EH (cell line): ENCODE data around the gene TRABD.

Experiments used
- DNase-seq: peaks from one replicate; pipeline ENCODE4 v3.0.0-alpha.2; 2015; ENCODE audit warnings: low read depth

TRABD gene

DNA sequence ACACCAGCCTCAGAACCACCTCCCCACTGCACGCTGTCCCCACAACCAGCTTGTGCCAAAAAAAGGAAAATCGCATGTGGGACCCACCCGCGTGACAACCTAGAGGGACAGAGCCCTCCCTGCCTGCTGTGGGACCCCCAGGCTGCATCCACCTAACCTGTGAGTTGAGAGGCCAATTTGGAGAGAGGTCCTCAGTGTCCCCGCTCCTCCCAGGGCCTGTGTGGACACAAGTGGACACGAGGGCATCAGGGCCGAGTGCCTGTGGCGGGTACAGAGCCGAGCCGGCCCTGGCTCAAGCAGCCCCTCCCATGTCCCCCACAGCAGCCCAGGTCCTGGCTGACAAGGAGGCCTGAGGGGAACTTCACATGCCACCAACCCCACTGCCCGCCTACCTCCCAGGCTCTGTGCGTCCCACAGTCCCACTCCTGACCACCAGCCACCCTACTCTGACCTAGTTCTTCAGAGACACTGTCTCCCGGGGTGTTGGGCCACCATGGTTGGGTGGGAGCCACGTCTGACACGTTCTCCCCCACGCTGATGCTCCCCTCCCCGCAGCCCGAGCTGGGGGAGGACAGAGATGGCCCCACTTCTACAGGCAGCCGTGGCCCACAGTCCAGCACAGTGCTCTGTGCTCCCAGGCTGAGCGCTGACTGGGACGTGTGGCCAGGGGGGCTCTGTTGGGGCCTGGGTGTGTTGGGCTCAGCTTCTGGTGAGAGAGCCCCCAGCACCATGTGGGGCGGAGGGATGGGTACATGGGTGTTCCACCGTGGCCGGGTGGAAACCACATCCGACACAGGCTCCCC lies 34.3 kb downstream of the TRABD start:
- DNase-seq, result no peak

DNA sequence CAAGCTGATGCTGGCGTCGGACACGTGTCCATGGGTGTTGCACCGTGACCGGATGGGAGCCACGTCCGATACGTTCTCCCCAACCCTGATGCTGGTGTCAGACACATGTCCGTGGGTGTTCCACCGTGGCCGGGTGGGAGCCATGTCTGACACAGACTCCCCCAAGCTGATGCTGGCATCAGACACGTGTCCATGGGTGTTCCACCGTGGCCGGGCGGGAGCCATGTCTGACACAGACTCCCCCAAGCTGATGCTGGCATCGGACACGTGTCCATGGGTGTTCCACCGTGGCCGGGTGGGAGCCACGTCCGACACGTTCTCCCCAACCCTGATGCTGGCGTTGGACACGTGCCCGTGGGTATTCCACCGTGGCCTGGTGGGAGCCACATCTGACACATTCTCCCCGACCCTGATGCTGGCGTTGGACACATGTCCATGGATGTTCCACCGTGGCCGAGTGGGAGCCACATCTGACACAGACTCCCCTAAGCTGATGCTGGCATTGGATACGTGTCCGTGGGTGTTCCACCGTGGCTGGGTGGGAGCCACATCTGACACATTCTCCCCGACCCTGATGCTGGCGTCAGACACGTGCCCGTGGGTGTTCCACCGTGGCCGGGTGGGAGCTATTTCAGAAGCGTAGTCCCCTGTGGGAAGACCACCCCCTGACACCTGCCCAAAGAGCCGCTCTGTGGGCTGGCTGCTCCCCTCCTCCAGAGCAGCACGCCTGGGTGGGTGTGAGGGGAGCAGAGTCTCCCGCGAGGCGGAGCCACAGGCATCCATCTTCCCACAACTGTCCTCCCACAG lies 35.1 kb downstream of the TRABD start:
- no peak for DNase-seq

DNA sequence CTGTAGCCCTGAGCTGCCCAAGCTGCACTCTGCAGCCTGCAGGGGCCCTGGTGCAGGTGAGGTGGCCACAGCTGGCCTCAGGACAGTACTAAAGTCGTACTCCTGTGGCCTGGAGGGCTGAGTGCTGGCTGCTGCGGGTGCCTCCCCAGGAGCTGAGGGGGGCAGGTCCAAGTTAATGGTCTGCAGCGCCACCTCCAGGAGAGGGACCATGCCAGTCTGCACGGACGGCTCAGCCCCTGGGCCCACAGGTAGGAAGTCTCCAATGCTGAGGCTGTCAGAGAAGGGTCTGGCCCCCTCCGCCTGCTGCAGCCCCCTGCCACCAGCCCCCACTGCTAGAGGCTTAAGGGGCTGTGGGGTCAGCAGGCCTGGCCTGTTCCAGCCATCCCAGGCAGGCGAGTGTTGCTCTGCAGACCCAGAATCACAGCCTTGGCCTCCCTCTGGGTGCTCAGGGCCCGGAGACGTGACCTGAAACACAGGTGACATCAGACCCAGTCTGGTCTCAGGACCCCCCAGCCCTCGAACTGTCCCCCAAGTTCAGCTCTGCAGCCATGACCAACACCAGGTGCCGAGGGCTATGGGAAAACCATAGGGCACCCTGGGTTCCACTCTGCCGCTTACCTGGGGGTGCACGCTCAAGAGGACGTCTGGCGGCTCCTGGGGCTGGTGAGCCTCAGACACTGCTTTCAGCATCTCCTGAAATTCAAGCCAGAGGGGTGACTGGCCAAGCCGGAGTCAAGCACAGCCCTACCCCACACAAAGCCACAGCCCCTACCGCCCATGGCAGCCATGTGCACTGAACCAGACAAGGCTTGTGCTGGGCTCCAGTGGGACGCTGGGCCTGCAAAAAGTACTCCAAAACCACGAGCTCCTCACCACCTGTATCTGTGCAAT lies 35.9 kb downstream of the TRABD start:
- no peak for DNase-seq

DNA sequence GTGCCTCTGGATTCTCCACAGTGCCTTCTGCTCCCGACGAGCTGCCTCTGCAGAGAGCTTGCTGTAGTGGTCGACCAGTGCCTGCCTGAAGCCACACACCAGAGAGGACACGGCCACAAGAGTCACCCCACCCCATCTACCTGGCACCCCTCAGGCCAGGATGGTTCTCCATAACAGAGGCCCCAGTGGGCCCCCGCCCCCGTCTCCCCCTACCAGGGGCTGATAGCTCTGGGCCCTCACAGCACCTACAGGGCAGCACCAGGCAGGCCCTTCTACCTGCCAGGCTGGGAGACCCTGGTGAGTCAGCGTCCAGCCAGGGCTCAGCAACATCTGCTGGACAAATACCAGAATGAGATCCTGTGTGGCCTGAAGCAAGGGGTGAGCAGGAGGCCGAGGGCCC lies 36.8 kb downstream of the TRABD start:
- DNase-seq, result no peak

DNA sequence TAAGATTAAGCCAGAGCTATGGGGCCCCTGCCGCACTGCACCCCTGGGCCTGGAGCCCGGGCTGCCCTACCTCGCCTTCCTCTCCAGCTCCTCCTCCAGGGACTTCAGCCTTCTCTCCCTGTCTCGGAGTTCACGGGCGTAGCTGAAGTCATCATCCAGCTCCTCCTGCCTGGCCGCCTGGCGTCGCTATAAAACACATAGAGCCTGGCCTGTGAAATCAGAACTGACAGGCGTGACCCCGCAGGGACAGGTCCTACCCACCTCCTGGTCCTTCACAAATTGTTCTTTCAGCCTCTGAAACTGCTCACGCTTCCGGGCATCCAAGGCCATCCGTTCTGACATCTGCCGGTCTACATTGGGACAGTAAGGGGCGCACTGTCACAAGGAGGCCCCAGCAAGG lies 38.4 kb downstream of the TRABD start:
- no peak for DNase-seq

DNA sequence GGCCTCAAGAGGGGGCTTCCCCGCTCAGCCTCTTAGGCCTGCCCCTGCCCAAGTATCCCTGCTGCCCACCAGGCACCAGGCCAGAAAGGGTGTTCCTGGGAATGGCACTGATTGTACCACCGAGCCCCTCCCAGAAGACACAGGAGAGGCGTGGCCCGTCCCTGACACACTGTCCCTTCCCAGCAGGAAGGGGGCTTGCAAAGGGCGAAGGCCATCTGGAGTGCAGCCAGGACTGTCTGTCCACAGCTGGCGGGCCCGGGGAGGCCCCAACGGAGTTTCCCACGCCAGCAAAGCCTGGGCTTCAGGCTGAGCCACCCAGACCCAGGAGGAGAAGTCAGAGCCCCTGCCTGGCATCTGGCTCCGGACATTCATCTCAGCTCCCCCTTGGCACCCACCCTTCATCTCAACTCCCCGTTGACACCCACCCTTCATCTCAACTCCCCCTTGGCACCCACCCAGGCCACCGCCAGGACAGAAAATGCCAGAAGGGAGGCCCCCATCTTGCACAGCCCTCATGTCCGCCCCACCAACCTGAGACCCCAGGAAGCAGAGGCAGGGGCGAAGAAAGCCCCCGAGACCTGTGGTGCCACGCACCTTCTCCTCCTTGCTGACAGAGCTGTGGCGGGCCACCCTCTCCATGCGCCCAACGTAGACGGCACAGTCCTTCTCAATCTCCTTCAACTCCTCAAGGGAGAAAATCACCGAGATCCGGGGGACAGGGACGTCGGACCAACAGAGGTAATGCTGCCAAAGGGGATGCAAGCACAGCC lies 39.7 kb downstream of the TRABD start:
- DNase-seq, result no peak

DNA sequence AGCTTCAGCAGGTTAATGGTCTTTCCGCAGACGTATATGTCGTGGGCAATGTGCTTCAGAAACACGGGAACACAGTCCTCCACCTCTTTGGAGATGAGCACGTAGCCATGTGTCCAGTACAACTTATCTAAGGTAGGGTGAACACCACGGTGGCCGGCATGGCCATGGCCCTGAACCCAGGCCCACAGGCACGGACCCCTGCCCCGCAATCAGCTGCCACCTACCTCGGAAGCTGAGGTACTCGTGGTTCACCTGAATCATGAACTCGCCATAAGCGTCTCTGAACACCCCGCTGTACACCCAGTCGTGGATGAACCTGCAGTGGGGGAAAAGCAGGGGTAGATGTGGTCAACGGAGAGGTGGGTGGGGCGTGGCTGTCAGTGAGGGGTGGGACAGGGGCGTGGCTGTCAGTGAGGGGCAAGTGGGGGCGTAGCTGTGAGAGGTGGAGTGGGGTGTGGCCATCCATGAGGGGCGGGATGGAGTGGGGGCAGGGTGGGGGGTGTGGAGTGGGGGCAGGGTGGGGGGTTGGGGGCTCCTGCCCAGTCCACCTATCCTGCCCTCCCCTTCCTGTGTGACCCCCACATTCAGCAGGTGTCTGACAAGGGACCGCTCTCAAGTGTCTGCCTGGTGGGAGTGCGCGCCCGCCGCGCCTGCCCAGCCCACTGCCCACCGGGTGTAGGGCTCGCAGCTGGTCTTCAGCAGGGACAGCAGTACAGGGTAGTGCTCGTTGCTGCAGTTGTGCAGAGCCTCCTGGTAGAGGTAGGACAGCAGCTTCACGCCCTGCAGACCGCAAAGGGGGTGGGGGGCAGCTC lies 40.6 kb downstream of the TRABD start:
- no peak for DNase-seq

DNA sequence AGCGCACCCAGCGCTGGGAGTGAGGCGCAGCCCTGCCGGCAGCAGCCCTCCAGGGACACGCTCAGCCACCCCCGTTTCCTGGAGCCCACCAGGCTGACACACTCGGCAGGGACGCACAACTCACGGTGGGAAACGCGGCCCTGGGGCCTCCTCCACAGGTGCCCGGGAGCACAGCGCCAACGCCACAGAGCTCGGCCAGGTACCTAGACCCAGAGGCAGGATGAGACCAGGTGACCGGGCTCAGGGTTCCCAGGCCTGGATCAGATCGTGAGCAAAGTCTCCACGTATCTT lies 41.1 kb downstream of the TRABD start:
- DNase-seq, result no peak

DNA sequence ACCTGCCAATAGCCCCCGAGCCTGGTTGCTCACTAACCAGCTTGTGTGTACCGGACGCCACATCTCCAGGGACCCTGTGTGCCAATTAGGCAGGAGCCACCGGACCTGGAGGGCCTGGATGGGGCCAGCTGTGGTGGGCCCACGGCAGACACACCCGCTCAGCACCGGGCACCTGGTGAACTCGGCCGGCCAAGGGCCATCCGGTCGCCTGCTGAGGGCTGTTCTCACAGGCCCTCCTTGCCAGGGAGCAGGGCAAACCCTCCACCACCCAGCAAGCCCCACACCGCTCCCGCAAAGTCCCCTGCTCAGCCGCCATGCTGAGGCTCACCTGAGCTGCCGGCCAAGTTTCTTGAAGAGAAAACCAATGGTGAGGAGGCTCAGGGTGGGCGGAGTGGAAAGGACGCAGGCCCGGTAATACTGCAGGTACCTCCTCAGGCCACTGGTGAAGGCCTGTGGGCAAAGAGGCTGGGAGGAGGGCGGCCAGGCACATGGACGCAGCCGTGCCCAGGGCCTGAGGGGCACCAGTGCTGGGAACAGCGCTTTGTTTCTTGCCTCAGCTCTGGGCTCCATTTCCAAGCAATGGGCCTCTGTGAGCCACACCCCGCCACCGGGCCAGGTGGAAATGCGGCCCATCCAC lies 42.0 kb downstream of the TRABD start:
- no peak for DNase-seq

DNA sequence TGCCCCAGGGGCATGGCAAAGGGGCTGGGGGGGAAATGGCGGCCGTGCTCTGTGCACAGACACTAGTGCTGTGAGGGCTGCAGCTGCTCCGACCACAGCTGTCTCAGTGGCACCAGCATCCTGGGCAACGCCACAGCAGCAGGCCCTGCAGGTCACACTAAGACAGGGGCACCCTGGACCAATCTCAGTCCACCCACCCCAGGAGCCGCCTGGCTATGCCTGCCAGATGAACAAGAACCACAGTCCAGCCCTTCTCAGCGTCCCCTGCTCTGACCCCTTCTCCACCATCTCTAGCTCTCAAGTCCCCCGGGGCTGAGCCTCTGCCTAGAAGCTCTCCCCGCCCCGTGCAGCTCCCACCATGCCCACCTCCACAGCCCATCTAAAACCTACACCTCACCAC lies 42.7 kb downstream of the TRABD start:
- DNase-seq, result no peak

DNA sequence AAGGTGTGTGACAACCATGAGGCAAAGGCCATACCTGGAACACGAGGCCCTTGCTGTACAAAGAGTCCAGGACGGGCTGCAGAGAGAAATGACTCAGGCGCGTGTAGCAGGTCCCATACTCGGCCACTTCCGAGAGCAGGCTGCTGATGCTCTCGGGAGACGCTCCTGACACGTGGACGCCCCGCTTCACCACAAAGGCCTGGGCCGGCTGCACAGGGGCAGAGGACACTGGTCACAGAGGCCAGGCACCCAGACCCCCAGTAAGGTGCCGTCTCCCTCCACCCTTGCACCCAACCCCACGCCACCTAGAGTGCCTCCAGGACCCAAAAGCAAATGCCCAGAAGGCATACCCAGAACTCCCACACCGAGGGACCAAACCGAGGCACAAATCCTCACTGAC lies 43.7 kb downstream of the TRABD start:
- no peak for DNase-seq

DNA sequence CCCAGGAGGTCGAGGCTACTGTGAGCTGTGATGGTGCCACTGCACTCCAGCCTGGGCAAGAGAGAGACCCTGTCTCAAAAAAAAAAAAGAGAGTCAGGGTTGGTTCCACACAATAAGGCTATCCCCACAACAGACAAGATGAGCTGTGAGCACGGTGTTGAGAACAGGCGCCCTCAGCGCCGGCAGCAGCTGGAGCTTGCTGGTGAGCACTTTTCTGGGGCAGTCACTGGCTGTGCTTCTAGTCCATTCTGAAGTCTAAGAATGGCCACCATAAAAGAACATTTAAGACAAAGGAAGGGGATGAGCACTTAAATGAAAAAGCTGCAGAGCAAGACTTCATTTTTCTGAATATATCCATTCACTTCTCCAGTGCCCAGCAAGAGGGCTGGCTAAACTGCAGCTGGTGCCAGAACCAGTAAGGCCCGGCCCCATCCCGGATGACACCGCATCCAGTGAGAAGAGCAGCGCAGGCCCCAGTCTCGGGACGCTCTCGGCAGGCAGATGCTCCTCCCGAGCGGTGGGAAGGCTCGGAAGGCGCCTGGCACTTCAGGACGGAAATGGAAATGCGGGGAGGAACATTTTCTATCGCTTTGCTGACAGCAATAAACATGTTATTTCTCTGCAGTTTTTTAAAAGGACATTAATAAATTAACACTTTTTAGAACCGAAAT lies 46.9 kb downstream of the TRABD start:
- DNase-seq, result no peak

DNA sequence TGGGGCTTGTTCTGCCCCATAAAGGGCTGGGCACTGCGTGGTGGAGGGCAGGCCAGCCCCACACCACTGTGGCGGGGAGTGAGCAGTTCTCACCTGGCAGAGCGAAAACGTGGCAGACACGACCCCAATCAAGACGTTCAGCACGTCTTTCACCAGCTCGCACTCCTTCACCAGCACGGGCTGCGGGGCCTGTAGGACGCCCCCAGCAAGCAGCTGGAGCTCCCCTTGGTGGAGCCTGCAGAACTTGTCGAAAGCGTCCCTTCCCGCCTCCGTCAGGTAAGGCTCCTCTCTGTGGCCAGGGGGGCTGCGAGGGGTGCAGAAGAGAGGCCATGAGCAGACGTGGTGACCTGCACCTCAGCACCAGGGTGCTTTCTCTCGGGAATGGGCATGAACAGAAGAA lies 47.5 kb downstream of the TRABD start:
- DNase-seq, result no peak

DNA sequence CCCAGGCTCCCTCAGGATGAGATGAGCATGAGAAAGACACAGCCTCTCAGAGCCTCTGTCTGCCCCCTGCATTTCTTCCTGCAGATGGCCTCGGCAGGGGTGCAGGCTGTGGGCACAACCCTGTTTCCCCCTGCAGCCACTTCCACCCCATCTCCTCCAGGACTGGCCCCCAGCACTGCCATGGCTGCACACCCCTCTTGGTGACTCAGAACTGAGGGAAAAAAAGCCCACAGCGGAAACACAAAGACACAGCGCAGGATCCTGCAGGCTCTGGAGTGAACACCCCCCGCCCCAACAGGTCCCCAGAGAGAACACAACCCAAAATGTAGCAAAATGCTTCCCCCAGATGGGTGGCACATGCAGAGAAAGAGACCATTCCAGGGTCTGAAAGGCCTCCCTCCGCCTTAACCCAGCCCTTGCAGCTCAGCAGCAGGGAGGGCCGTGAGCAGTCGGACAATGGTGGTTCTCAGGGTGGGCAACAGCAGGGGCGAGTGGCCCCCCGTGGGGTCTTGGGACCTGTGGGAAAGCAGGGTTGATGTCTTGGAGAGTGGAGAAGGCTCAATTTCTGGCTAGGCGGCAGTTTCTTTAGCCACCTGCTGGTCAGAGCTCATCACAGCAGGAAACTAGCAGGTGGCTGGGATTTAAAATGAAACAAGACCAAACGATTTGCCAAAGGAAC lies 51.2 kb downstream of the TRABD start:
- no peak for DNase-seq

DNA sequence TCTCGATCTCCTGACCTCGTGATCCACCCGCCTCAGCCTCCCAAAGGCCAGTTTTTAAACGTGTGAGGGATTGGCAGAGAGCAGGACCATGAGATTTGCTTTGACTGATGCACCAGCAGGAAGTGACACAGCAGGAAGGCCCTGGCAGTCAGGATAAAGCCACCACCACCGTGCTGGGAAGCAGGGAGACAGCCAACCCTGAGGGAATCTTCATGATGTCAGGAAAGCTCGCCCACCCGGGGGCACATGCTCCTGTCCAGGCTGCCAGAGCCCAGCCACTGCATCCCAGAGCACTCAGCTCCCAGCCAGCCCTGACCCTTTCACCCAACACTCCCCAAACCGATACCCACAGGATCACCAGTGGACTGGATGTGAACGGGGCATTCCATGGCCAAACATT lies 53.0 kb downstream of the TRABD start:
- no peak for DNase-seq

DNA sequence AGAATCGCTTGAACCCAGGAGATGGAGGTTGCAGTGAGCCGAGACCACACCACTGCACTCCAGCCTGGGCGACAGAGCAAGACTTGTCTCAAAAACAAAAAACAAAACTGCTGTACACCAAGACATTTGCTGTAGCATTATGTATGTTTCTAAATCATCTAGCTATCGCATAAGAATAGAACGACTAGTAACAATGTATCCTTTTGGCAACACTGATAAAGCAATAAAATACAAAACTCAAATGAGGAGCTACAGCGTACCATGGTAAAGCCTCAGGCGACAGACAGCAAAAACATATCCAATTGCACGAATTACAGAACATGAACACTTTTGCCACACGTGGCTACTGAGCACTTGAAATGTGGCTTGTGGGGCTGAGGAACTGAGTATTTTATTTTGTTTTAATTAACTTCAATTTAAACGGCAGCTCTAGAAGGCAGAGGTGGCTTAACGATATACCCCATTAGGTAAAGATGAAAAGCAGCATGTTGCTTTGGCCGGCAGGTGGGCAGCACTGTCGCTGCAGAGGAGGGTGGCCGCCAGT lies 56.8 kb downstream of the TRABD start:
- DNase-seq, result no peak

DNA sequence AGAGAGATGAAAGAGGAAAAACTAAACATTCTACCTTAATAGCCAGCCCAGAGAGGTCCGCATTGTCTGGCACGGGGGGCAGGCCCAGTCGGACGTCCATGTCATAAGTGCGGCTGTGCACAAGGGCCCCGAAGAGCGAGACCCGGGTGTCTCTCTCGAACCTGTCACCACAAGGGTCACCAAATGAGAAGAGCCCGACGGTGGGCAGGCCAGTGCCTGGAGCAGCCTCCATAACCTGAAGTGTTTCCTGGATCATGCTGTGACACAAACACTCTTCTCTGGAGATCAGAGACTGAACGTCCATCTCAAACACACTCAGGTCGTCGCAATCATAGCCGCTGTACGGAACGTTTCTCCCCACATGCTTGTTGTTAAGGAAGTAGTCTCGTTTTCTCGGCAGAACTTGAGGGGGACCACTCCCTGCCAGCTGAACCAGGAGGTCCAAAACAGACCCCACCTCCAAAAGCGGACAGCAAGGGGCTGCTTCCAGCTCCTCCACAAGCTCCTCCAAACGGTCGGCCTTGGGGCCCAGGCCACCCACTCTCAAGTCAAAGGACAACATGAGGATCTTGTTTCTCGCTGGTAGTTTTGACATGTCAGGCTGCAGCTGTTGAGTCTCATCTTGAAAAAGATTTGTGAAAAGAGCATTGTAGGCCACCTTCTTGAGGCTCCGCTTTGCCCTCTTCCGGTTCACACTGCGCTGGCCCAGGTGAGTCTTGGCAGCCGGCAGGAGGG lies 58.1 kb downstream of the TRABD start:
- DNase-seq, result no peak

DNA sequence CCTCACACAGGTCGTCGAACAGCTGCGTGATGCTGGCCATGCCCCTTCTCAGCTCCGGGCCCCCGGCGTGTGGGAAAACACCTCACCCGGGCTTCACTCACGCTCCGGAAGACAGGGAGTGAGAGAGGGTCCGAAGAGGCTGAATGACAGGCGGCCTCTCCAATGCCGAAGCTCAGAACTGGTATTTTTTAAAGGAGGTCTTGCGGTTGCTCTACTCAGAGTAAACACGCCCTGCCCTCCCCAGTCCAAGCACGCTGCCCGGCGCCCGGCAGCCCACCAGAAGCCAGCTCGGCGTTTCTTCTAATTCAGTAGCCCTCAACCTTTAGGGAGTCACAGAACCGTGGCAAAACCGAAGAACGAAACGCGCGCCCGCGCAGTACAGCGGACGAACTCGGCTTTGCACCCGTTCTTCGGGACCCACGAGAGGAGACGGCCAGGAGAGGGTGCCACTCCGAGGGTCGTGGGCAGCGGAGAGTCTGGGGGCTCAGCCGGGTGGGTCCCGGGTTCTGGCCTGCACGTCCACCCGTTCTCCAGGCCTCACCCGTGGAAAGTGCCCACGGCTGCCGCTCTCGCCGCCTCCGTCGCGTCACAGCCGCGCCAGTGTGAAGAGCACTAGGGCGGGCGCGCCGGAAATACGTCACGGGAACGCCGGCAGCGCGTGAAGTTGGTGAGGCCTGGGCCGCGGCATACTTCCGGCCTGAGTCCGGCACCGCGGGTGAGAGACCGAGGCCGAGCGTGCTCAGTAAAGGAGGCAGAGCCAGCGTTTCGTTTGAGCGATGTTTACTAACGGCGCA lies 58.9 kb downstream of the TRABD start, which contains the start of gene TUBGCP6:
Gene TUBGCP6 (minus strand): TSS at position 604 of the 794 bp plus-strand sequence. CDS start 564 bp downstream, at position 40.
- DNase-seq, result peak; percentile 92
